ENCODE data around the gene PRPH2. TPM values are rescaled to one million over a fixed set of nuclear protein-coding genes. Genes with fewer than 3 reads are reported as not detected.

Gene PRPH2
- total RNA-seq, 4 donors from 2014 or later = 0.67 to 9.9 (median 1.3) TPM; not detected in 1

DNA sequence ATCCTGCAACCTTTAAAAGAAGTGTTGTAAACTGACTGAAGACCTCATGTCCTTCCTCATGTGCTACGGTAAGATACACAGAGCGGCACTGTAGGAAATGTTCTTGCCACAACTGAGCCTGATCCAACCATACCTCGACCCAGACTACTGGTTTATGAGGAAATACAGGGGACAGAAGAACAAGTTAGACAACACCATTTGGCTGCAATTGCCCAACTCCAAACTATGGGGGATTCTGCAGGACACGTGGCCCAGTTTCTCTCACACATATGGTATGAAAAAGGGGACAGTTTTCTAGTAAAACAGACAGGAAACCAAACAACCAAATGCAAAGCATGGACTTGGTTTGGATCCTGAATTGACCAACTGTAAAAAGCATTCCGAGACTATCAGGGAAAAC lies 10.5 kb downstream of the PRPH2 start:
- Histone ChIP-seq H3K9me3 (no peaks in the 10 kb centered on the region), H3K27me3 (no peaks in the 10 kb centered on the region), H3K4me3 (no peak overlapping the region), H3K36me3 (no peaks in the 10 kb centered on the region), H3K4me1 (no peaks in the 10 kb centered on the region), H3K27ac (no peak overlapping the region)
- DNase-seq = no peak
- no peak for TF ChIP-seq POLR2A (IDR thresholded peaks at IDR 0.05)
- TF ChIP-seq, protein P1, sequence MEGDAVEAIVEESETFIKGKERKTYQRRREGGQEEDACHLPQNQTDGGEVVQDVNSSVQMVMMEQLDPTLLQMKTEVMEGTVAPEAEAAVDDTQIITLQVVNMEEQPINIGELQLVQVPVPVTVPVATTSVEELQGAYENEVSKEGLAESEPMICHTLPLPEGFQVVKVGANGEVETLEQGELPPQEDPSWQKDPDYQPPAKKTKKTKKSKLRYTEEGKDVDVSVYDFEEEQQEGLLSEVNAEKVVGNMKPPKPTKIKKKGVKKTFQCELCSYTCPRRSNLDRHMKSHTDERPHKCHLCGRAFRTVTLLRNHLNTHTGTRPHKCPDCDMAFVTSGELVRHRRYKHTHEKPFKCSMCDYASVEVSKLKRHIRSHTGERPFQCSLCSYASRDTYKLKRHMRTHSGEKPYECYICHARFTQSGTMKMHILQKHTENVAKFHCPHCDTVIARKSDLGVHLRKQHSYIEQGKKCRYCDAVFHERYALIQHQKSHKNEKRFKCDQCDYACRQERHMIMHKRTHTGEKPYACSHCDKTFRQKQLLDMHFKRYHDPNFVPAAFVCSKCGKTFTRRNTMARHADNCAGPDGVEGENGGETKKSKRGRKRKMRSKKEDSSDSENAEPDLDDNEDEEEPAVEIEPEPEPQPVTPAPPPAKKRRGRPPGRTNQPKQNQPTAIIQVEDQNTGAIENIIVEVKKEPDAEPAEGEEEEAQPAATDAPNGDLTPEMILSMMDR (IDR thresholded peaks at IDR 0.05) = no peak

- no peak overlapping the region for H3K4me3 ChIP-seq
- no peak for TF ChIP-seq POLR2A (IDR thresholded peaks at IDR 0.05)
- TF ChIP-seq, protein P1 (IDR thresholded peaks at IDR 0.05) = no peak
- DNase-seq = no peak
- no peaks in the 10 kb centered on the region for H3K9me3 ChIP-seq
- no peaks in the 10 kb centered on the region for H3K36me3 ChIP-seq
- no peak overlapping the region for H3K27ac ChIP-seq
- no peaks in the 10 kb centered on the region for H3K4me1 ChIP-seq
- no peaks in the 10 kb centered on the region for H3K27me3 ChIP-seq
These were observed 12.1 kb downstream of the PRPH2 start for GRCh38 chr6:42710316-42710715.

DNA sequence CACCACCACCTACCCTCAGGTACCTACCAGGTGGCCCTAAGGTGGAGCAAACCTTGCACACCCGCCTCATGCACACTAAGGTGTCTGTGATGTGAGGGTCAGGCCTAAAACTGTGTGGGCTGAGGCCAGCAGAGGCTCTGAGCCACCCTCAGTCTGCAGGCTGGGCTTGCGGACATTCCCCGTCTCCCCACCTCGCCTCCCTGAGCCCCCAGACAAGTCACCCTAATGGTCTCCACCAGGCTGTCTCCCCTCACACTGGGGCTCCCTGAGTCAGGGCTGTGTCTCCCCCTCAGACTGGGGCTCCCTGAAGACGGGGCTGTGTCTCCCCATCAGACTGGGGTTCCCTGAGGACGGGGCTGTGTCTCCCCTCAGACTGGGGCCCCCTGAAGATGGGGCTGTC lies 12.5 kb downstream of the PRPH2 start:
- Histone ChIP-seq H3K4me1 (no peaks in the 10 kb centered on the region), H3K27me3 (no peaks in the 10 kb centered on the region), H3K4me3 (no peak overlapping the region), H3K27ac (no peak overlapping the region), H3K36me3 (no peaks in the 10 kb centered on the region), H3K9me3 (no peaks in the 10 kb centered on the region)
- no peak for DNase-seq
- TF ChIP-seq POLR2A (IDR thresholded peaks at IDR 0.05) = no peak
- TF ChIP-seq, protein P1 (IDR thresholded peaks at IDR 0.05) = no peak

DNA sequence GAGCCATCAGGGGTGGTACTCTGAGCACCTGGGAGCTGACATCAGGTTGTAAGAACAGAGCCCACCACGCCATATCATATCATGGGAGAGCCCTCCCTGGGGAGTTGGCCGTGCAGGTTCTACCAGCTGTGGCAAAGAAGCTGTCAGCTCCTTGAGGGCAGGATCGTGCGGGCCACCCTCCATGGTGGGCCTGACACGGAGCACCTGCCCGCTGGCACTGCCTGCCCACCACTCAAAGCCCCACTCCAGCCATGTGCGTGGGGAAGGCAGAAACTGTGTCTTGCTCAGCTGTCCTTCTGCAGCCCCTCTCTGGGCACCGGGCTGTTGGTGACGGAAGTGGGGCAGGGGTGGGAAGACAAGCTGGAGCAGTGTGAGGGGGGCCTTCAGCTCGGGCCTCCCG lies 14.3 kb downstream of the PRPH2 start:
- no peak overlapping the region for H3K4me3 ChIP-seq
- TF ChIP-seq POLR2A (IDR thresholded peaks at IDR 0.05) = no peak
- TF ChIP-seq, protein P1 (IDR thresholded peaks at IDR 0.05) = no peak
- H3K27ac ChIP-seq = no peak overlapping the region
- H3K9me3 ChIP-seq = no peaks in the 10 kb centered on the region
- no peaks in the 10 kb centered on the region for H3K4me1 ChIP-seq
- no peaks in the 10 kb centered on the region for H3K36me3 ChIP-seq
- no peaks in the 10 kb centered on the region for H3K27me3 ChIP-seq
- no peak for DNase-seq

DNA sequence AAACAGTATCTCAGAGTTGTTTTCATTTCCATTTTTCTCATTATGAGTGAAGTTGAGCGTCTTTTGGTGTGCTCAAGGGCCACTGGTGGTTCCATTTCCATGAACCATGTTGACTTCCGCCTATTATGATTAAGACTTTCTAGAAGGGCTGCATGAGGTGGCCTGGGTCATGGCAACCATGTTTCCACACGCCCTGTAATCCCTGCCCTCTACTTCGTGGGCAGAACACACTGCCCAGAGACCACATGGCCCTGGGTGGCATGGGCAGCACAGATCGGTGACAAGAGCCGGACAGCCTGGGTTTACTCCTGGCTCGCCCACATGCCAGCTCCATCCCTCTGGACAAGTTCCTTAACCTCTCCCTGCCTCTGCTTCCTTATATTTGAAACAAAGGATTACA lies 14.8 kb downstream of the PRPH2 start:
- Histone ChIP-seq H3K36me3 (no peaks in the 10 kb centered on the region), H3K4me1 (no peaks in the 10 kb centered on the region), H3K27me3 (no peaks in the 10 kb centered on the region), H3K27ac (no peak overlapping the region), H3K4me3 (no peak overlapping the region), H3K9me3 (no peaks in the 10 kb centered on the region)
- DNase-seq = no peak
- TF ChIP-seq, protein P1 (IDR thresholded peaks at IDR 0.05) = no peak
- no peak for TF ChIP-seq POLR2A (IDR thresholded peaks at IDR 0.05)

- no peaks in the 10 kb centered on the region for H3K9me3 ChIP-seq
- H3K4me3 ChIP-seq = no peak overlapping the region
- DNase-seq = peak in 1 of 3 donors; percentile 39
- TF ChIP-seq, protein P1 (IDR thresholded peaks at IDR 0.05) = no peak
- no peak for TF ChIP-seq POLR2A (IDR thresholded peaks at IDR 0.05)
- no peaks in the 10 kb centered on the region for H3K4me1 ChIP-seq
- no peaks in the 10 kb centered on the region for H3K36me3 ChIP-seq
- no peak overlapping the region for H3K27ac ChIP-seq
- no peaks in the 10 kb centered on the region for H3K27me3 ChIP-seq
These were observed 17.4 kb downstream of the PRPH2 start for GRCh38 chr6:42704937-42705374.

Data from Peyer's patch (tissue), 4 donors.